Ascending aorta (tissue), 2 donors: ENCODE data around the gene FRMD4A. TPM values are rescaled to one million over a fixed set of nuclear protein-coding genes. Genes with fewer than 3 reads are reported as not detected.

Source experiments
- DNase-seq, 2 donors: peaks; one replicate each; pipeline ENCODE4 v3.0.0-alpha.2; 2019; ENCODE audit warnings: low spot score in 2 of 2
- H3K27ac ChIP-seq, 2 donors: fragments of 200-600 bp; sonication (generic); one replicate each; pipeline ENCODE4 v1.5.1; 2016 to 2017; ENCODE audit warnings: mild to moderate bottlenecking in 1 of 2
- H3K27me3 ChIP-seq: fragments of 200-600 bp; sonication (generic); one replicate; pipeline ENCODE4 v1.5.1; 2017
- H3K36me3 ChIP-seq, 2 donors: fragments of 200-600 bp; sonication (generic); one replicate each; pipeline ENCODE4 v1.5.1; 2016
- H3K4me1 ChIP-seq, 2 donors: fragments of 200-600 bp; sonication (generic); one replicate each; pipeline ENCODE4 v1.5.1; 2016 to 2017; ENCODE audit warnings: mild to moderate bottlenecking in 1 of 2
- H3K4me3 ChIP-seq, 2 donors: fragments of 200-600 bp; sonication (generic); one replicate each; pipeline ENCODE4 v1.5.1; 2016 to 2017; ENCODE audit warnings: mild to moderate bottlenecking in 1 of 2
- H3K9me3 ChIP-seq, 2 donors: fragments of 200-600 bp; sonication (generic); one replicate each; pipeline ENCODE4 v1.5.1; 2016
- CTCF ChIP-seq, 3 experiments: fragments of 200-600 bp in 2 of 3; fragments of 450-650 bp in 1 of 3; sonication (generic) in 2 of 3; IDR thresholded peaks; one replicate each; pipeline ENCODE4 v1.5.1; 2016 to 2019; ENCODE audit warnings: antibody characterized with exemption in 3 of 3, mild to moderate bottlenecking in 1 of 3, moderate library complexity in 1 of 3
- intact Hi-C: fragments of 100-400 bp; cut with DNase I; formaldehyde crosslinking; loops from one replicate; pipeline ENCODE4 v1.15.1; 2023
- total RNA-seq: library from RNA; depleted of rRNA; stranded (reverse); fragments of >200 nt; gene quantifications from one replicate; pipeline ENCODE4 v1.1.0, GENCODE V29; 2016

FRMD4A gene
- total RNA-seq, 1 donor from 2014 or later = 108 TPM

- peak overlapping the region; percentile 32 to 61 for H3K27ac ChIP-seq
- H3K4me3 ChIP-seq = peak overlapping the region; percentile 49 to 59
These were observed 503.5 kb downstream of the FRMD4A start for GRCh38 chr10:13827076-13827797.

GRCh38 chr10:13823709-13824405, 506.9 kb downstream of the FRMD4A start:
- no peak overlapping the region for H3K27ac ChIP-seq
- no peak for DNase-seq
- TF ChIP-seq CTCF (IDR thresholded peaks at IDR 0.05) = no peak
- no peaks in the 10 kb centered on the region for H3K9me3 ChIP-seq
- intact Hi-C loops = no loop called here
- peaks cover 0 to 2% of the 10 kb centered on the region in 2 donors for H3K4me1 ChIP-seq
- no peak overlapping the region for H3K4me3 ChIP-seq
- H3K36me3 ChIP-seq = no peaks in the 10 kb centered on the region
- no peaks in the 10 kb centered on the region for H3K27me3 ChIP-seq

More at GRCh38 chr10:13827076-13827797, 503.5 kb downstream of the FRMD4A start:
- Histone ChIP-seq H3K4me1 (peaks cover 0 to 6% of the 10 kb centered on the region in 2 donors), H3K9me3 (no peaks in the 10 kb centered on the region), H3K27me3 (no peaks in the 10 kb centered on the region), H3K36me3 (no peaks in the 10 kb centered on the region)
- no peak for TF ChIP-seq CTCF (IDR thresholded peaks at IDR 0.05)
- DNase-seq = no peak
- intact Hi-C loops = no loop called here

- H3K4me1 ChIP-seq = peaks cover 0 to 2% of the 10 kb centered on the region in 2 donors
- no peaks in the 10 kb centered on the region for H3K9me3 ChIP-seq
- H3K27ac ChIP-seq = no peak overlapping the region
- no peak for TF ChIP-seq CTCF (IDR thresholded peaks at IDR 0.05)
- H3K4me3 ChIP-seq = no peak overlapping the region
- DNase-seq = no peak
- intact Hi-C loops = no loop called here
- no peaks in the 10 kb centered on the region for H3K27me3 ChIP-seq
- H3K36me3 ChIP-seq = no peaks in the 10 kb centered on the region
These were observed 507.5 kb downstream of the FRMD4A start for GRCh38 chr10:13823096-13823708.

GRCh38 chr10:13822490-13822889, 508.2 kb downstream of the FRMD4A start:
- no peak for TF ChIP-seq CTCF (IDR thresholded peaks at IDR 0.05)
- Histone ChIP-seq H3K4me1 (no peaks in the 10 kb centered on the region), H3K27me3 (no peaks in the 10 kb centered on the region), H3K4me3 (no peak overlapping the region), H3K27ac (no peak overlapping the region), H3K36me3 (no peaks in the 10 kb centered on the region), H3K9me3 (no peaks in the 10 kb centered on the region)
- intact Hi-C loops = no loop called here
- DNase-seq = no peak

GRCh38 chr10:13820964-13821337, 509.8 kb downstream of the FRMD4A start:
- Histone ChIP-seq H3K4me3 (no peak overlapping the region), H3K36me3 (no peaks in the 10 kb centered on the region), H3K27ac (no peak overlapping the region), H3K9me3 (no peaks in the 10 kb centered on the region), H3K4me1 (peaks cover 0 to 7% of the 10 kb centered on the region in 2 donors), H3K27me3 (no peaks in the 10 kb centered on the region)
- no peak for DNase-seq
- no peak for TF ChIP-seq CTCF (IDR thresholded peaks at IDR 0.05)
- intact Hi-C loops = no loop called here
